ENCODE measurements around the gene PHACTR1. TPM values are rescaled to one million over a fixed set of nuclear protein-coding genes. Genes with fewer than 3 reads are reported as not detected.

The PHACTR1 gene
- polyA plus RNA-seq, 10 donors: 3.3 to 9.6 (median 5.0) TPM

GRCh38 chr6:13189710-13190109 is 473.1 kb downstream of the PHACTR1 start:
- DNase-seq: no peak

- DNase-seq: peak in 1 of 3 donors; percentile 3
These were observed 473.8 kb downstream of the PHACTR1 start for GRCh38 chr6:13190376-13190775.

- no peak for DNase-seq
These were observed 474.9 kb downstream of the PHACTR1 start for GRCh38 chr6:13191461-13191860.

- DNase-seq: peak; percentile 26 to 74 (median 66)
These were observed 478.3 kb downstream of the PHACTR1 start for GRCh38 chr6:13194852-13195251.

GRCh38 chr6:13195803-13196202 is 479.2 kb downstream of the PHACTR1 start:
- DNase-seq: no peak

- no peak for DNase-seq
These were observed 481.6 kb downstream of the PHACTR1 start for GRCh38 chr6:13198168-13198567.

GRCh38 chr6:13201336-13201735 is 484.8 kb downstream of the PHACTR1 start:
- no peak for DNase-seq

GRCh38 chr6:13203145-13203544 is 486.6 kb downstream of the PHACTR1 start:
- DNase-seq: no peak

- DNase-seq: no peak
These were observed 488.5 kb downstream of the PHACTR1 start for GRCh38 chr6:13205106-13205505.

- DNase-seq: no peak
These were observed 495.5 kb downstream of the PHACTR1 start for GRCh38 chr6:13212096-13212495.

GRCh38 chr6:13212538-13212937 is 496.0 kb downstream of the PHACTR1 start:
- DNase-seq: no peak

- no peak for DNase-seq
These were observed 498.8 kb downstream of the PHACTR1 start for GRCh38 chr6:13215390-13215789.

GRCh38 chr6:13216236-13217014 is 499.9 kb downstream of the PHACTR1 start:
- no peak for DNase-seq

- DNase-seq: peak in 1 of 3 donors; percentile 11
These were observed 500.8 kb downstream of the PHACTR1 start for GRCh38 chr6:13217206-13217905.

GRCh38 chr6:13220266-13220665 is 503.7 kb downstream of the PHACTR1 start:
- no peak for DNase-seq

GRCh38 chr6:13222048-13222447 is 505.5 kb downstream of the PHACTR1 start:
- no peak for DNase-seq

GRCh38 chr6:13226071-13226470 is 509.5 kb downstream of the PHACTR1 start:
- DNase-seq: no peak

- no peak for DNase-seq
These were observed 512.0 kb downstream of the PHACTR1 start for GRCh38 chr6:13228264-13229204.

- DNase-seq: no peak
These were observed 512.9 kb downstream of the PHACTR1 start for GRCh38 chr6:13229205-13230085.

GRCh38 chr6:13233106-13233505 is 516.5 kb downstream of the PHACTR1 start:
- DNase-seq: no peak

GRCh38 chr6:13234130-13234529 is 517.6 kb downstream of the PHACTR1 start:
- DNase-seq: no peak

All from muscle of back (tissue), 11 donors.